Astrocyte (in vitro differentiated cells and primary cell): Measurements from ENCODE around the gene PAX6. TPM values are rescaled to one million over a fixed set of nuclear protein-coding genes. Genes with fewer than 3 reads are reported as not detected.

ENCODE experiments used
- DNase-seq: peaks from one replicate; pipeline ENCODE4 v3.0.0-alpha.2; 2010; ENCODE audit warnings: low read depth
- FAIRE-seq: peaks from 2 replicates; lab custom pipeline; 2011; peaks lifted over from hg19 to GRCh38; lab: Jason Lieb, UNC
- H2AFZ ChIP-seq: 2 replicates; pipeline ENCODE4 v1.6.0; 2012; ENCODE audit warnings: low read depth, low read length, inconsistent platforms
- H3K27ac ChIP-seq: 2 replicates; pipeline ENCODE4 v1.5.1; 2011; ENCODE audit warnings: low read depth, low read length, inconsistent platforms
- H3K27me3 ChIP-seq: 2 replicates; pipeline ENCODE4 v1.6.0; 2011; ENCODE audit warnings: low read length, inconsistent platforms; ENCODE audit not compliant: insufficient read depth
- H3K36me3 ChIP-seq: 2 replicates; pipeline ENCODE4 v1.5.1; 2011; ENCODE audit warnings: low read length, inconsistent platforms; ENCODE audit not compliant: insufficient read depth
- H3K4me1 ChIP-seq: 2 replicates; pipeline ENCODE4 v1.5.1; 2011; ENCODE audit warnings: low read length, inconsistent platforms; ENCODE audit not compliant: insufficient read depth
- H3K4me2 ChIP-seq: 2 replicates; pipeline ENCODE4 v1.6.0; 2012; ENCODE audit warnings: low read length, inconsistent platforms
- H3K4me3 ChIP-seq: 2 replicates; pipeline ENCODE4 v1.5.1; 2011; ENCODE audit warnings: low read depth, mild to moderate bottlenecking, low read length, inconsistent platforms; ENCODE audit not compliant: insufficient read depth
- H3K79me2 ChIP-seq: 2 replicates; pipeline ENCODE4 v1.6.0; 2012; ENCODE audit warnings: mild to moderate bottlenecking, low read length, inconsistent platforms; ENCODE audit not compliant: insufficient read depth
- H3K9ac ChIP-seq: 2 replicates; pipeline ENCODE4 v1.6.0; 2012; ENCODE audit warnings: mild to moderate bottlenecking, low read length, inconsistent platforms
- H3K9me3 ChIP-seq: 2 replicates; pipeline ENCODE4 v1.5.1; 2012; ENCODE audit warnings: low read depth, mild to moderate bottlenecking, low read length, inconsistent platforms; ENCODE audit not compliant: insufficient read depth
- H4K20me1 ChIP-seq: 2 replicates; pipeline ENCODE4 v1.6.0; 2012; ENCODE audit warnings: low read length, inconsistent platforms; ENCODE audit not compliant: insufficient read depth
- H3K27ac Mint-ChIP-seq: one replicate; pipeline ENCODE4 v1.8.0; 2021; ENCODE audit warnings: mild to moderate bottlenecking, mixed read lengths; ENCODE audit not compliant: unreplicated experiment
- H3K27me3 Mint-ChIP-seq: one replicate; pipeline ENCODE4 v1.8.0; 2021; ENCODE audit warnings: low read depth, mixed read lengths; ENCODE audit not compliant: unreplicated experiment
- H3K36me3 Mint-ChIP-seq: one replicate; pipeline ENCODE4 v1.8.0; 2021; ENCODE audit warnings: low read depth, mixed read lengths; ENCODE audit not compliant: unreplicated experiment
- H3K4me1 Mint-ChIP-seq: one replicate; pipeline ENCODE4 v1.8.0; 2021; ENCODE audit warnings: low read depth, mixed read lengths; ENCODE audit not compliant: unreplicated experiment
- H3K4me3 Mint-ChIP-seq: one replicate; pipeline ENCODE4 v1.8.0; 2021; ENCODE audit warnings: mild to moderate bottlenecking, moderate library complexity, mixed read lengths; ENCODE audit not compliant: unreplicated experiment
- H3K9me3 Mint-ChIP-seq: one replicate; pipeline ENCODE4 v1.8.0; 2021; ENCODE audit warnings: mild to moderate bottlenecking, mixed read lengths; ENCODE audit not compliant: unreplicated experiment
- EZH2 ChIP-seq: IDR thresholded peaks from 2 replicates; pipeline ENCODE4 v1.6.1; 2012; ENCODE audit warnings: mild to moderate bottlenecking, low read length, inconsistent platforms; ENCODE audit not compliant: insufficient read depth
- total RNA-seq: library from RNA; stranded (reverse); gene quantifications from 2 replicates; pipeline ENCODE4 v1.2.1, GENCODE V29; 2021
- TF ChIP-seq, protein P1 (sequence below): IDR thresholded peaks from 2 replicates; pipeline ENCODE4 v1.5.1; 2011; ENCODE audit warnings: low read depth, mild to moderate bottlenecking, inconsistent platforms, low read length, moderate library complexity; ENCODE audit not compliant: insufficient read depth

Gene PAX6
- total RNA-seq, 1 donor from 2014 or later = 12.2 TPM

- peak; percentile 37 for DNase-seq
- Histone ChIP-seq H3K27me3 (peaks cover 68% of the 10 kb centered on the region), H2AFZ (no peak overlapping the region), H3K4me2 (peak overlapping the region; percentile 99), H3K9me3 (no peaks in the 10 kb centered on the region), H3K79me2 (peaks cover 89% of the 10 kb centered on the region), H3K9ac (peak overlapping the region; percentile 92), H3K4me1 (peaks cover 33% of the 10 kb centered on the region), H4K20me1 (peaks cover 14% of the 10 kb centered on the region), H3K36me3 (peaks cover 2% of the 10 kb centered on the region), H3K4me3 (peak overlapping the region; percentile 47), H3K27ac (peak overlapping the region; percentile 50)
- H3K36me3 Mint-ChIP-seq = peaks cover 12% of the 10 kb centered on the region
- no peaks in the 10 kb centered on the region for H3K4me1 Mint-ChIP-seq
- peaks cover 46% of the 10 kb centered on the region for H3K9me3 Mint-ChIP-seq
- no peak for TF ChIP-seq EZH2
- TF ChIP-seq, protein P1, sequence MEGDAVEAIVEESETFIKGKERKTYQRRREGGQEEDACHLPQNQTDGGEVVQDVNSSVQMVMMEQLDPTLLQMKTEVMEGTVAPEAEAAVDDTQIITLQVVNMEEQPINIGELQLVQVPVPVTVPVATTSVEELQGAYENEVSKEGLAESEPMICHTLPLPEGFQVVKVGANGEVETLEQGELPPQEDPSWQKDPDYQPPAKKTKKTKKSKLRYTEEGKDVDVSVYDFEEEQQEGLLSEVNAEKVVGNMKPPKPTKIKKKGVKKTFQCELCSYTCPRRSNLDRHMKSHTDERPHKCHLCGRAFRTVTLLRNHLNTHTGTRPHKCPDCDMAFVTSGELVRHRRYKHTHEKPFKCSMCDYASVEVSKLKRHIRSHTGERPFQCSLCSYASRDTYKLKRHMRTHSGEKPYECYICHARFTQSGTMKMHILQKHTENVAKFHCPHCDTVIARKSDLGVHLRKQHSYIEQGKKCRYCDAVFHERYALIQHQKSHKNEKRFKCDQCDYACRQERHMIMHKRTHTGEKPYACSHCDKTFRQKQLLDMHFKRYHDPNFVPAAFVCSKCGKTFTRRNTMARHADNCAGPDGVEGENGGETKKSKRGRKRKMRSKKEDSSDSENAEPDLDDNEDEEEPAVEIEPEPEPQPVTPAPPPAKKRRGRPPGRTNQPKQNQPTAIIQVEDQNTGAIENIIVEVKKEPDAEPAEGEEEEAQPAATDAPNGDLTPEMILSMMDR = no peak
- FAIRE-seq = no peak
- H3K27me3 Mint-ChIP-seq = peaks cover 86% of the 10 kb centered on the region
- H3K27ac Mint-ChIP-seq = peak overlapping the region; percentile 85
- no peak overlapping the region for H3K4me3 Mint-ChIP-seq
Measured at GRCh38 chr11:31803813-31804311, 7.3 kb downstream of the PAX6 start.

DNA sequence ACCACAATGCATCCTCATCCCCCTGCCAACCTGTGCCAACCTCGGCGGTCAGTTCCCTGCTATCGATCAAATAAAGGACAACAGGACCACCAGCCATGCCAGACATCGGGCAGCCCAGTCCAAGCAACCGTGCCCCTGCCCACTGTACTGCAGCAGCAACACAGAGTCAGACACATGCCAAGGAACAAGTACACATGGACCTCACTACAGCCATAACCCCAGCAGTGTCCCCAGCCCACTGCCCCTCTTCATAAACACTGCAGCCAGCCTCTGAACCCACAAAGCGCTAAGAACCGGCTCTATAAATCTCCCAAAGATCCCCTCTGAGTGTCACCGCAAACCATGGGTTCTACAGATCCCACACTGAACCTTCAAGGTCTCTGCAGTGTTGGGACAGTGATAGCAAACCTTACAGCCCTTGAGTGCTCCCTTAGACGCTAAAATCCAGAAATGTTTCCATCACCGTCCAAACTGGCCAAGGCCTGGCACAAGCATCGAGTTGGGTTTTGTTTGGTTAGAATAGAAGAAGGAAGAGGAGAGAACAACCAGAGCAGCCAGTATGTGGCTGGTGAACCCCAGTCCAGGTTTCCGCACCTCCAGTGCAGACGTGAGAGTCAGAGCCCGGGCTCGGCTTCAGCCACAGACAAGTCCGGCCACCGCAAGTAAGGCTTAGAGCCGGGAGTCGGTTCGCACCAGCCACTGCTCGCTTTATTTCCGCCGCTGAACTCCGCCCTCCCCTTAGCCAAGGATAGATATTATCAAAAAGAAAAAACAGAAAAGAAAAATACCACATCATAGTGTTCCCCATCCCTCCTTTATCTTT lies 7.9 kb downstream of the PAX6 start:
- peak; percentile 69 for TF ChIP-seq EZH2
- TF ChIP-seq, protein P1 = no peak
- Histone ChIP-seq H3K79me2 (peaks cover 85% of the 10 kb centered on the region), H3K9ac (peak overlapping the region; percentile 92), H3K27ac (peak overlapping the region; percentile 50), H3K4me1 (peaks cover 35% of the 10 kb centered on the region), H3K9me3 (no peaks in the 10 kb centered on the region), H3K4me2 (peak overlapping the region; percentile 99), H2AFZ (no peak overlapping the region), H3K4me3 (peak overlapping the region; percentile 47), H3K36me3 (peaks cover 2% of the 10 kb centered on the region), H4K20me1 (peaks cover 13% of the 10 kb centered on the region), H3K27me3 (peaks cover 67% of the 10 kb centered on the region)
- FAIRE-seq (no peak), DNase-seq (peak; percentile 44)
- no peak overlapping the region for H3K4me3 Mint-ChIP-seq
- H3K36me3 Mint-ChIP-seq = peaks cover 10% of the 10 kb centered on the region
- H3K4me1 Mint-ChIP-seq = no peaks in the 10 kb centered on the region
- H3K27me3 Mint-ChIP-seq = peaks cover 83% of the 10 kb centered on the region
- peak overlapping the region; percentile 85 for H3K27ac Mint-ChIP-seq
- peaks cover 46% of the 10 kb centered on the region for H3K9me3 Mint-ChIP-seq

GRCh38 chr11:31802609-31802989 lies 8.5 kb downstream of the PAX6 start:
- no peaks in the 10 kb centered on the region for H3K9me3 ChIP-seq
- H3K36me3 Mint-ChIP-seq = peaks cover 9% of the 10 kb centered on the region
- peaks cover 2% of the 10 kb centered on the region for H3K4me1 Mint-ChIP-seq
- no peak overlapping the region for H3K27ac ChIP-seq
- H3K79me2 ChIP-seq = peaks cover 79% of the 10 kb centered on the region
- peak overlapping the region; percentile 92 for H3K9ac ChIP-seq
- TF ChIP-seq, protein P1 = no peak
- no peak for TF ChIP-seq EZH2
- peak overlapping the region; percentile 47 for H3K4me3 ChIP-seq
- H3K27ac Mint-ChIP-seq = no peak overlapping the region
- peak overlapping the region; percentile 99 for H3K4me2 ChIP-seq
- peaks cover 2% of the 10 kb centered on the region for H3K36me3 ChIP-seq
- H4K20me1 ChIP-seq = peaks cover 8% of the 10 kb centered on the region
- peaks cover 46% of the 10 kb centered on the region for H3K9me3 Mint-ChIP-seq
- no peak for FAIRE-seq
- H3K27me3 Mint-ChIP-seq = peaks cover 81% of the 10 kb centered on the region
- H3K4me1 ChIP-seq = peaks cover 34% of the 10 kb centered on the region
- DNase-seq = no peak
- H3K4me3 Mint-ChIP-seq = no peak overlapping the region
- H2AFZ ChIP-seq = no peak overlapping the region
- peaks cover 63% of the 10 kb centered on the region for H3K27me3 ChIP-seq
